CD1c-positive myeloid dendritic cell (primary cell): ENCODE measurements around the gene ZSCAN23.
"Not testable (repeated sequence)": the region's sequence is repeated elsewhere in the genome, so short reads cannot be mapped to it uniquely, and the experiment has no call there.

Source experiments
- DNase-seq: peaks from one replicate; pipeline ENCODE4 v3.0.0-alpha.2; 2016; ENCODE audit errors: extremely low spot score

Gene ZSCAN23

DNA sequence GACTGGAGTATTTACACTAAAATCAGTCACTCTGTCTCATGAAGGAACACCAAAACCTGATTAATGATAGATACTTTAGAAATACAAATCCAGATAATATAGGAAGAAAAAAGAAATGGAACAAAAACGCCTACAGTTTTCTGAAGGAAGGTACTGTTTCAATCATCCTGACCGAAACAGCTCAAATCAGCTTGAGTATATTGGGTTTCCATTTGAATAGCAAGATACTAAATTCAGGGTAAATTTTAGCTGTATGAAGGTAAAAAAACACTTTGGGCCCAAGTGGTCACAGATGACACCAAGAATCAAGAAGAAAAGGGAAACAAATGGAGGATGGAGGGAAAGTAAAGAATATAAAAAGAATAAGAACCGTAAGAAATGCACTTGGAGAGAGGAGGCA is 6.9 kb downstream of the ZSCAN23 start:
- no peak for DNase-seq

DNA sequence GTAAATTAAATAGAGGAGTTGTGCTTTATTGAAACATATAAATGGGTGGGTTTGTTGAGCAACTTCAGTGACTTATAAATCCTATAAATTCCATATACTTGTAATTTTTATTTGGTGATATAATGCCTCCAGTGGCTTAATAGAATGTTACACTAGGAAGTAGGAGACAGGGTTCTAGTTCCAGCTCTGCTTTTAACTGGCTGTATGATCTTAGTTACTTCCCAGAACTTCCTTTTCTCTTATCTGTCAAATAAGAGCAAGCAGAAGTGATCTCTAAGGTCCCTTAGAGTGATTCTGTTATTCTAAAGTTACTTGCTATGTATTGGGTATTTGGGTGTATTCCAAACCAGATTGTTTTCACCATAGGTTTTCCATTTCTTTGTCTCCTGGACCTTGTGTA is 10.2 kb downstream of the ZSCAN23 start:
- DNase-seq, result no peak

DNA sequence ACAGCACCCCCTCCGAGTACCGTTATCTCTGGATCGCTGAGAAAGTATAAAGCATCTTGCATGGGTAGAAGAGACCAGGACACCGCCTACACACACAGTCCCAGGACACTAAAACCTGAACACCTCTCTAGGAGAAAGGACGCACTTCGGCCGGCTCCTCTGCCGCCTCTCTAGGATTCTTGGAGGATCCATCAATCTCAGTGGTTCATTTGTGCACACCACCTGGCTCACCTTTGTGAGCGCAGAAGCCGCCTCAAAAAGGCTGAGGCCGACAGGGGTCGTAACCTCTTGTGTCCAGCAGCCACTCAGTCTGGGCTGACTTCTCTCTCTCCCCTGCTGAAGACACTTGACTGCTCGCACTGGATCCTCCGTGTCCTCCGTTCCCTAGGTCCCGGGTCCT is 13.5 kb downstream of the ZSCAN23 start:
- no peak for DNase-seq

DNA sequence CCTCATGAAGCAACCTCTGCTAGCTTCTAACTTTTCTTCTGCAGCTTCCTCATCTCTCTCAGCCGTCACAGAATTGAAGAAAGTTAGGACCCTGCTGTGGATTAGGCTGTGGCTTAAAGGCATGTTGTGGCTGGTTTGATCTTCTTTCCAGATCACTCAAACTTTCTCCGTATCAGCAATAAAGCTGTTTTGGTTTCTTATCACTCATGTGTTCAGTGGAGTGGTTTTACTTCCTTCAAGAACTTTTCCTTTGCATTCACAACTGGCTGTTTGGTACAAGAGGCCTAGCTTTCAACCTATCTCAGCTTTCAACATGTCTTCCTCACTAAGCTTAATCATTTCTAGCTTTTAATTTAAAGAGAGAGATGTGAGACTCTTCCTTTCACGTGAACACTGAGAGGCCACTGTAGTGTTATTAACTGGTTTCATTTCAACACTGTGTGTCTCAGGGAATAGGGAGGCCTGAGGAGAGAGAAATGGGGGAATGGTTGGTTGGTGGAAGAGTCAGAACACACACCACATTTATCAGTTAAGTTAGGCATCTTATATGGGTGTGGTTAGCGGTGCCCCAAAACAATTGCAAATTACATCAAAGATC is 17.2 kb downstream of the ZSCAN23 start:
- DNase-seq, result no peak

DNA sequence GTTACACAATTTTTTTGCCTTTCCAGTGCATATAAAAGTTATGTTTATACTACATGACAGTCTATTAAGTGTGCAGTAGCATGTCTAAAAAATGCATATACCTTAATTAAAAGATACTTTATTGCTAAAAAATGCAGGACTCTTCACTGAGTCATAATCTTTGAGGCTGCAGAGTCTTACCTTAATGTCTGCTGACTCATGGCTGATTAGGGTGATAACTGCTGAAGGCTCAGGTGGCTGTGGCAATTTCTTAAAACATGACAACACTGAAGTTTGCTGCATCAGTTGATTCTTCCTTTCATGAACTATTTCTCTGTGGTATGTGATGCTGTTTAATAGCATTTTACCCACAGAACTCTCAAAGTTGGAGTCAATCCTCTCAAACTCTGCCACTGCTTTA is 19.1 kb downstream of the ZSCAN23 start:
- no peak for DNase-seq

DNA sequence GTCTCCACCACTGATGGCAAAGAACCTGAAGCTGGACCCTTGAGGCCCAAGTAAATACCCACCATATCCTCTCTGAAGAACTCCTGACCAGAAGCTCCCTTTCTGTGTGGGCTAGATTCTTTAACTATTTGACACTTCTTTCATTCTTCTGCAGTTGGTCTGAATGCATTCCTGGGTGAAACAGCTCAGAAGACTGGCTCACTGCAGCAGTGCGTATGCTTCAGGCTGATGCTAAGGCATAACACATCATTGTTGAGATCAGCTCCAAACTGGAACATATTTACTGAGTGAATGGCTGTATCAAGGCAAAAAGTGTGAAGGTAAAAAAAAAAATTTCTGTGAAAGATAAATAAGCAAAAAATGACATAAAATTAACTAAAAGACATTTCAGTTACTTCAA is 19.7 kb downstream of the ZSCAN23 start:
- DNase-seq, result no peak

DNA sequence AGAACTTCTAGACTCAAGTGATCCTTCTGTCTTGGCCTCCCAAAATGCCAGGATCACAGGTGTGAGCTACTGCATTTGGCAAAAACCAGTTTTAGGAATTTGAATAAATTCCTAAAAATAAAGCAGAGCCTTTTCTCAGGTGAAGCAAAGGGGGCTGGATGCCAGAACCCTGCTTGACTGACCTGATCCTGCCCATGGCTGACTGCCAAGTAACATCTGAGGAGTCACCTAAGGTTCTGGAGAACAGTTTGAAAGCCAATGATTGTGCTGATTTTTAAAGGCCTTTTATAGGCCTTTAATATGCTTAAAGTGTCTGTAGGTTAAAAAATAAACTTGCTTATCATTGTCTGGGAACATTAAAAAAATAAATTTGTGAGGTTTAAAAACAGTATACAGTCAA is 29.6 kb downstream of the ZSCAN23 start:
- no peak for DNase-seq

DNA sequence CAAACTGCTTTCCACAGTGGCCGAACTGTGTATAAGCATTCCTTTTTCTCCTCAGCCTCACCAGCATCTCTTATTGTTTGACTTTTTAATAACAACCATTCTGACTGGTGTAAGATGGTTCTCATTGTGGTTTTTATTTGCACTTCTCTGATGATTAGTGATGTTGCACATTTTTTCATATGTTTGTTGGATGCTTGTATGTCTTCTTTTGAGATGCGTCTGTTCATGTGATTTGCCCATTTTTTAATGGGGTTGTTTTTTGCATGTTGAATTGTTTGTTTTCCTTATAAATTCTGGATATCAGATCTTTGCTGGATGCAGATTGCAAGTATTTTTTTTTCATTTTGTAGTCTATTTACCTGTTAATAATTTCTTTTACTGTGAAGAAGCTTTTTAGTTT is 32.5 kb downstream of the ZSCAN23 start:
- no peak for DNase-seq

DNA sequence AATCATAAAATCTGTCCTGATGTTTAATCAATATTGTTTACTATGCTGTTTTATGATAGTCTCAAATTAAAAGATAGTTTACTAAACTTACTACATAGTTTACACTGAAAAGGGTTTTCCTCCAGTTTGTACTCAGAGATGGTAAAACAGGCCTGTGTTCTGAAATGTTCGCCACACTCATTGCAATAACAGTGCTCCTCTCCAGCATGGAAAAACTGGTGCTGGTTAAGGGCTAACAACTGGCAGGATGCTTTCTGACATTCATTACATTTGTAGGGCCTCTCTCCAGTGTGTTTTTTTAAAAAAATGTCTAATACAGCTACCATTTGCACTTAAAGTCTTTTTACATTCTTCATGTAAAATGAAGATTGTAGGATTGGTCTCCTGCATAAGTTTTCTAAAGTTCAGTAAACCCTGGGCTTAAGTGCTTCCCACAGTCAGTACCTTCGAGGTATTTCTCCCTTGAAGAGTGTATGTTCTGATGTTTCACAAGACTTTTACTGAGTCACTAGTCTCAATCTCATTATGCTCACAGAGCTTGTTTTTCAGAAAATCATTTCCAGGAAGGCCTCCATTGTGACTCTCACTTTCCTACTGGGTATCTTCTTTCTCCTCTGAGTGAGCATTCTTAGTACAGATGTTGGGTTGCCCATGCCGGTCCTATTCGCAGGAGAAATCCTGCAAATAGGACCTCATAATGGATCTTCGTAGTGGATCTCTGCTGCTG is 35.1 kb downstream of the ZSCAN23 start:
- no peak for DNase-seq

DNA sequence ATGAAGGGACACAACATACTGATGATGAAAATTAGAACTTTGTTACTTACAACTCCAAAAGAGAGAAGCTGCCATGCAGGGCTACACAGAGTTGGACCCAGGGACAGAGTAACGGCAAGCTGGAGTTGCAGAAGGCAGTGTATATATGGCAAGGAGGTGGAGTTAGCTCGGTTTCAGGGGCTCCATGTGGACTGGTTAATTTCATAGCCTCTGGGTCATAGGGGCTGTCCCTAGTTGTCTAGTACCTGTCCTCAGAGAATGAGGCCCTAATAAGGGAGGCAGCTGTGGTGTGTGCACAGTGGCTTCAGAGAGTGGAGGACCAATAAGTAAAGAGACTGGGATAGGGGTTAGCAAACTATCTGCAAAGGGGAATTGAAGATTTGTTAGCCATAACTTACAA is 35.9 kb downstream of the ZSCAN23 start:
- DNase-seq, result no peak

DNA sequence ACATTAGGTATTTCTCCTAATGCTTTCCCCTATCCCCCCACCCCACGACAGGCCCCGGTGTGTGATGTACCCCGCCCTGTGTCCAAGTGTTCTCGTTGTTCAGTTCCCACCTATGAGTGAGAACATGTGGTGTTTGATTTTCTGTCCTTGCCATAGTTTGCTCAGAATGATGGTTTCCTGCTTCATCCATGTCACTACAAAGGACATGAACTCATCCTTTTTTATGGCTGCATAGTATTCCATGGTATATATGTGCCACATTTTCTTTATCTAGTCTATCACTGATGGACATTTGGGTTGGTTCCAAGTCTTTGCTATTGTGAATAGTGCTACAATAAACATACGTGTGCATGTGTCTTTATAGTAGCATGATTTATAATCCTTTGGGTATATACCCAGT is 39.4 kb downstream of the ZSCAN23 start:
- DNase-seq, result not testable (repeated sequence)

DNA sequence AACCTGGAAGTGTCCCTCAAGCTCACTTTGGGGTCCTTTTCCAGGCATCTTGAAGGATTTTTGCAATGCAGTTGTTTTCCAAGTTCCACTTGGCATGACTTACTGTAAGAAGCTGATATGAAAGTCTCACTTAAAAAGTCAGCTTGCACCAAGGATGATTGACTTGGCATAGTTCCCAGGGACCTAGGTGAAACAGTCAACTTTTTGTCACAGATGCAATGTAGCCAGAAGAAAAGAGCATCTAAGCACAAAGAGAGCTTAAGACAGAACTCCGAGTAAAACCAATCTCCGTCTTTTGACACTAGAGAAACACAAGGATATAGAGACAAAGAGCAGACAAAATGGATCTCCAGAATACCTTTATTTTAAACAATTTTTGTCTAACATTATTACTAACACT is 41.1 kb downstream of the ZSCAN23 start:
- no peak for DNase-seq

DNA sequence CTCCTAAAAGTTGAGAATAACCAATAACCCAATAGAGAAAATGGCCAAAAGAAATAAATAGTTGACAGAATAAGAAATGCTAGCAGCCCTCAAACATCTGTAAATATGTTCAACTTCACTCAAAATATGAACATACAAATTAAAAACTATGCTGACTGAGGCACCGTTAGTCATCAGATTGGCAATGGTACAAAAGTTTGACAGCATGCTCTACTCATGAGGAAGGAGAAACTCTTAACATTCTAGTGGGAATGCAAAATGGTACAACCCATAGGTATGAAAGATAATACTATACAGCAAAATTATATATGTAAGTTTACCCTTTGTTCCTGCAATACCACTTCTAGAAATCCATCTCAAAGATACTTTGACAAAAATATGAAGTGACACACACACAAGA is 42.1 kb downstream of the ZSCAN23 start:
- no peak for DNase-seq

DNA sequence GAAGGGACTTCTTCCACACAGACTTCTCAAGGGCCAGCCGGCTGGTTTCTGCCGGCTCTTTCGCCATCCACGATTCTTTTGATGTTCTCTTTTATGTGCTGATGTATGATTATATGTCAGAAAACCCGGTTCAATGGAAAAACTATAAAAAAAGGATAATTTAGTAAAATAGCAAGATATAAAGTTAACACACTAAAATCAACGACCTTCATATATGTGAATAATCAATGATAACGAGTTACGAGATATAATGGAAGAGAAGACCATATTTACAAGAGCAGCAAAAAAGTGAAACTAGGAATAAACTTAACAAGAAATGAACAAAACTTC is 43.2 kb downstream of the ZSCAN23 start:
- DNase-seq, result no peak

DNA sequence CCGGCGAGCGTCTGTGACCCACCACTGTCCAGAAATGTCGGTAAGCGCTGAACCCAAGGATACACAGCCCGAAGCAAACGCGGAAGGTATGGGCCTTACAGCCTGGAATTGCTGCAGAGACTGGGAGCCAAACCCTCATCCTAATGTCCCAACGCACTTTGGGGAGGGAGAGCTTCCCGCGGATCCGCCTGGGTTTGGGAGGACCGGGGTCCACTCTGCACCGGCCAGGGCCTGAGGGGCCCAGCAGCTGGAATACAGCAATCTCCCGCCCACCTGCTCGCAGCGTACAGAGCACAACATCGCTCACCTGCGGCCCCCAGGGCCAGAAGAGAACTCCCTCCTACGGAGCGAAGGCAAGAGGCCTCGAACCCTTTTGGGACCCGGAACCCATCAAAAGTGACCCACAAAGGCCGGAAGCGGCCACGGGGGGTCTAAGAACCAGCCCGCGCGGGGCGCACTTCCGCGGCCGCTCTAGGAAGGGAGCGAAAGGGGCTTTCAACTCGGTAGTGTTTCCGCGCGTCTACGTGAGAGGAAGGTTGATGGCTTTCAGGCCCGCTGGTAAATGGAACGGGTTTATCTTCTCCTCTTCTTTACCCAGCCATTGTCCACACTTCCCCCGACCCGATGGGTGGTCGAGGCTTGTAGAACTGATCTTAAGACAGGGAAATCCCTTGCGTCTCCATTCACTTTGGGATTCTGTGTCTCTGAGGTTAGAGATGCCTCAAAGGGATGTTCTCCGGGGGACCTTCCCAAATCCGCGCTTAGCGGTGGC is 43.8 kb downstream of the ZSCAN23 start, which contains the start of gene ZSCAN12:
TSS of gene ZSCAN12 (minus strand) at position 398 of the 772 bp plus-strand sequence. CDS start 1,342 bp downstream, outside the sequence.
- DNase-seq, result peak; percentile 86

DNA sequence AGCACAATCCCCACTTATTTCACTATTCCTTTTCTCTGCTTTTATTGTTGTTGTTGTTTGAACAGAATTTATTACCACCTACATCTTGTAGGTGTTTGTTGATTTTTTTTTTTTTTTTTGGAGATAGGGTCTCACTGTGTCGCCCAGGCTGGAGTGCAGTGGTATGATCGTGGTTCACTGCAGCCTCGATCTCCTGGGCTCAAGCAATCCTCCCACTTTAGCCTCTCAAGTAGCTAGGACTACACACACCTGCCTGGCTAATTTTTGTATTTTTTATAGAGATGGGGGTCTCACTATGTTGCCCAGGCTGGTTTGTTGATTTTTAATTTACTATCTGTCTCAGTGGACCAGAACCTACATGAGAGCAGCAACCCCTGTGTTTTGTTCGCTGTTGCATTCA is 47.4 kb downstream of the ZSCAN23 start:
- no peak for DNase-seq

DNA sequence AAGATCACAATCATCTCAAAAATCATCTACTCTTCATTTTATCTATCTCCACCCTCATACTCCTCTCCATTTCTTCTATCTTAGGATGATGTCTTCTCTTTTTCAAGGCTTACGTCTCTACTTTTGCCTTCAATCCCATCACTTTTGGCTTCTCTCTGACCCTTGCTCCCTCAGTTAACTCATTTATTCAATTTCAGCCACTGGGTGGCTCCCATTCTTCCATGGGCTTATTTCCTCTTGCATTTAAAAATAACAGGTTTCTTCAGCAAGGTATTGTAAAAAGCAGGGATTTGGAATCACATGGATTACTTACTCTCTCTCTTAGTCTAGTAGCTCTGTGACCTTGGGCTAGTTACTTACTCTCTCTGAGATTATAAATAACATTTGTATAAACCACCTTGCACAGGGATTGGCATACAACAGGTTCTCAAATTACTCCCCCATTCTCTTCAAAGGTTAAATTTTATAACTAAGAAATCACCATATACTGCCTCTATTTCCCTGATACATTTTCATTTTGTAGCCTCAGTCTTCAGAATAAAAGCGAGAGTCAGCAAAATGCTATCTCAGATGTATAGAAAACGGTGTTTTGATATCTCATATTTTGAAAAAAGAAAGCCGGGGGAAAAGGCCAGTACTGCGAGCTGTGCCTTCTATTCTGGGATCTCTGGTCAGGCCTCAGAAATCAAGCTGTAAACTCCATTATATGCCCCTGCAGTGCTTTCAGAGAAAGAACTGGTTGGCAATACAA is 49.2 kb downstream of the ZSCAN23 start:
- DNase-seq, result no peak

DNA sequence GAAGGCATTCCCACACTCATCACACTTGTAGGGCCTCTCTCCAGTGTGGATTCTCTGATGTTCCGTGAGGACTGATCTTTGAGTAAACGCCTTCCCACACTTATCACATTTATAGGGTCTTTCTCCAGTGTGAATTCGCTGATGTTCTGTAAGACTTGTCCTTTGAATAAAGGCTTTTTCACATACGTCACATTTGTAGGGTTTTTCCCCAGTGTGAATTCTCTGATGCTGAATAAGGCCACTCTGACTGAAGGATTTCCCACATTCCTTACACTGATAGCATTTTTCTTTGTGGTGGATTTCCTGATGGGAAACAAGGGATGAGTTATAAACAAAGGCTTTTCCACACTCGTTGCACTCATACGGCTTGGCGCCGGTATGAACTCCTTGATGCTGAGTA is 52.6 kb downstream of the ZSCAN23 start:
- no peak for DNase-seq

DNA sequence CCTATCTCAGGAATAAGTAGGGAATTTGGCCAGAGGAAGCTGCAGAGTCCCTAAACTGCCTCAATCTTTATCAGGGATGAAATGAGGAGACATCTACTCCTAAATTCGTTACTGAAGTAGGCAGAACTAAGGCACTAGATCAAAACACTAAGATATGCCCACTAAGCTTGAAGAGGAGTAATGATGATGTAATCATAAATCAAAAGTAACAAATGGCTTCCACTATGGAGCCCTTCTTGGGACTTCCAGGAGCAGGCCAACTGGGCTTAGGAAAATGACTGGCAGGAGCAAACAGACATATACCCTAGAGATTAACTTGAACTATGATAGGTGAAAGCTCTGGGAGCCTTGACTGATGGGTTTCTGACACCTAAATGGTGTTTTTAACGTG is 59.2 kb downstream of the ZSCAN23 start:
- no peak for DNase-seq

DNA sequence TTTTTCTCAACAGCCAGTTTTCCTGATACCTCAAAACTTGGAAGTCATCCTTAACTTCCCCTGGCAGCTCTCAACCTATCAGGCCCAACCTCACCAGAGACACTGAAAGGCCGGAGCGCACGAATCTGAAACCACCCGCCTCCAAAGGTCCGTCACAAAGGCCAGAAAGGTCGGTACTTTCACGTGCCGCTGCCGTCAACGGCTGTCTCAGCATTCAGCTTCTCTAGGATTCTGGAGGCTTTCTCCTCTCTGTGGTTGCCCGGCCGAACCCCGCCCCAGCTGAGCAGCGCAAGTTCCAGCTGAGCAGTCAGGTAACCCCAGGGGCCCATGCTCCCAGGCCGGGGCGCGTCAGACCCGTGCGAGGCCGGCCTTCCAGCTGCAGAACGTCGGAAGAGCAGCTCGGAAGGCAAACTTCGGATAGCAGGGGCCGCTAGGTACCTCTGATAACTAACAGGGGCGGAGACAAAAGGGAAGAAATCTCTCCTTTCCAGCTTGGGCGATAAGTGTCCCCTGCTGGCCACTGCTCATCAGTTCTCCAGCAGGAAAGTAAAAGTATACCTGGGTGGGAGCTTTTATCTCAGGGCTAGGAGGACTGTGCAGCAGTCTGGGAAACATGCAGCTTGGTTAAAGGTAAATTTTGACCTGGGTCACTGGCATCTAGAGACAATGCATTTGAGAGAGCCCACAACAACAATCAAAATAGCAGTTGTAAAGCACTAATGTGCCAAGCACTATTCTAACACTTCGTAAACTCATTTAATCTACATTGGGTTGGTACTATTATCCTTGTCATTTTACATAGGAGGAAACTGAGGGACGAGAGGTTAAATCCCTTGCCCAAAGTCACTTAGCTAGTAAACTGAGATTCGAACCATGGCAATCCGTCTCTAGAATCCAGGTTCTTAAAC is 59.8 kb downstream of the ZSCAN23 start:
- DNase-seq, result peak; percentile 92
